H1 (cell line): ENCODE data around the gene SLC8A3. TPM values are rescaled to one million over a fixed set of nuclear protein-coding genes. Genes with fewer than 3 reads are reported as not detected.

Experiments
- EP300 ChIP-seq, 2 experiments: IDR thresholded peaks; 1 replicate in 1 of 2; 2 replicates in 1 of 2; pipeline ENCODE4 v1.6.1; 2011 to 2012; ENCODE audit warnings: low read depth in 2 of 2, low read length in 2 of 2, mild to moderate bottlenecking in 2 of 2, borderline replicate concordance in 1 of 2, inconsistent platforms in 1 of 2, moderate library complexity in 1 of 2
- JUND ChIP-seq: IDR thresholded peaks from 2 replicates; pipeline ENCODE4 v1.6.1; 2011; ENCODE audit warnings: mild to moderate bottlenecking, improper control_type of control experiment, low read length
- KDM4A ChIP-seq: IDR thresholded peaks from one replicate; pipeline ENCODE4 v1.7.1; 2012; ENCODE audit warnings: low read depth, mild to moderate bottlenecking, moderate library complexity, low read length, inconsistent platforms; ENCODE audit not compliant: severe bottlenecking
- MAFK ChIP-seq: IDR thresholded peaks from 2 replicates; pipeline ENCODE4 v1.6.1; 2012; ENCODE audit warnings: low read depth, mild to moderate bottlenecking, improper control_type of control experiment, low read length
- POLR2AphosphoS5 ChIP-seq: IDR thresholded peaks from 2 replicates; pipeline ENCODE4 v1.6.1; 2011; ENCODE audit warnings: low read depth, low read length
- POU5F1 ChIP-seq: IDR thresholded peaks from 2 replicates; pipeline ENCODE4 v1.6.1; 2011; ENCODE audit warnings: low read depth, mild to moderate bottlenecking, low read length, moderate library complexity
- TAF7 ChIP-seq: optimal IDR thresholded peaks from 2 replicates; pipeline ENCODE3; 2011; ENCODE audit warnings: low read depth, mild to moderate bottlenecking, inconsistent platforms, low read length, moderate library complexity, borderline replicate concordance
- YY1 ChIP-seq: IDR thresholded peaks from 2 replicates; pipeline ENCODE4 v1.6.1; 2011; ENCODE audit warnings: low read depth, mild to moderate bottlenecking, low read length
- polyA plus RNA-seq, 7 experiments: library from polyadenylated mRNA; depleted of rRNA in 3 of 7; stranded (reverse) in 5 of 7; unstranded in 2 of 7; fragments of >200 nt in 5 of 7; fragments of 200-250 nt in 2 of 7; gene quantifications; 1 replicate in 5 of 7; 2 replicates in 1 of 7; 4 replicates in 1 of 7; pipeline versions ENCODE4 v1.2.1 to v1.2.3, GENCODE V29; 2011 to 2013; ENCODE audit warnings: missing spikeins in 2 of 7, mixed read lengths in 2 of 7
- total RNA-seq: library from RNA; stranded (reverse); fragmentation: NEBNext Ultra II Directional; extraction: Animal tissue kit (Norgen Biotek cat#: 25700); gene quantifications from 2 replicates; pipeline ENCODE4 v1.2.1, GENCODE V29; 2021

Gene SLC8A3
- total and polyA plus RNA-seq, 2 of the 8 experiments (the other 6 are each of a cell fraction or from before 2014, with no cell fraction given): 0.38 to 1.1 TPM

GRCh38 chr14:69999261-69999674, 189.5 kb downstream of the SLC8A3 start (continued):
- TF ChIP-seq YY1 (no peak), POLR2AphosphoS5 (no peak), POU5F1 (no peak), KDM4A (no peak), MAFK (no peak), TAF7 (no peak), EP300 (IDR thresholded peaks at IDR 0.05; ENCODE audit: borderline replicate concordance in 1 of 2, low read depth in 2 of 2, low read length in 2 of 2) (no peak), JUND (no peak)
